Skeletal muscle satellite cell (primary cell): ENCODE results near the gene PHPT1. TPM values are rescaled to one million over a fixed set of nuclear protein-coding genes. Genes with fewer than 3 reads are reported as not detected.

Source experiments
- H3K27me3 ChIP-seq: 2 replicates; pipeline ENCODE4 v1.7.0; 2013; ENCODE audit warnings: low read length; ENCODE audit not compliant: control insufficient read depth, insufficient read depth
- H3K36me3 ChIP-seq: 2 replicates; pipeline ENCODE4 v1.7.0; 2013; ENCODE audit warnings: mild to moderate bottlenecking, control low read depth, low read length; ENCODE audit not compliant: insufficient read depth
- H3K4me1 ChIP-seq: 2 replicates; pipeline ENCODE4 v1.7.0; 2013; ENCODE audit warnings: low read length; ENCODE audit not compliant: control insufficient read depth, insufficient read depth
- H3K4me2 ChIP-seq: 2 replicates; pipeline ENCODE4 v1.7.0; 2013; ENCODE audit warnings: mild to moderate bottlenecking, low read length
- H3K4me3 ChIP-seq: 2 replicates; pipeline ENCODE4 v1.7.0; 2013; ENCODE audit warnings: low read length
- H3K9ac ChIP-seq: 2 replicates; pipeline ENCODE4 v1.7.0; 2013; ENCODE audit warnings: mild to moderate bottlenecking, low read depth, low read length, moderate library complexity
- H3K9me3 ChIP-seq: replicated peaks from 2 replicates; pipeline ENCODE4 v1.7.0; 2013; ENCODE audit warnings: mild to moderate bottlenecking, control low read depth, low read length
- small RNA-seq: library from RNA; depleted of rRNA; stranded (forward); fragments of <200 nt; gene quantifications from one replicate; pipeline ENCODE3, GENCODE V24; 2012

Gene PHPT1

DNA sequence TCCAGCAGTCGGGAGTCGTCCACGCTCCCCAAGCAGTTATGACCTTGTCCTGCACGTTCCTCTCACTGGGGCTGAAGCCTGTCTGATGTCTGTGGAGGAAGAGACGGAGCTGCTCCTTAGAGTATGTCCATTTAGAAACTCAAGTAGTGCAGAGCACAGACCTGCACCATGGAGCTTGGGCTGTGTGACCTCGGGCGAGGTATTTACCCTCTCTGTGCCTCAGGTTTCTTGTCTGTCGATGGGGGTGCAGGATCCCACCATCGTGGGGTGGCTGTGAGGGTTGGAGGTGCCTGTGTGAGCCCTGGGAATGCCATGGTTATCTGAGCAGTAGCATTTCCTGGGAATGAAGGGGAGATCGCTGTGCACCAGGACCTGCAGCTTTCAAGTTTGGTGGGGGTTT is 51.3 kb downstream of the PHPT1 start:
- no peak overlapping the region for H3K4me3 ChIP-seq
- H3K4me1 ChIP-seq: peaks cover 26% of the 10 kb centered on the region
- H3K9ac ChIP-seq: no peak overlapping the region
- no peak overlapping the region for H3K4me2 ChIP-seq
- H3K9me3 ChIP-seq: no peaks in the 10 kb centered on the region
- no peaks in the 10 kb centered on the region for H3K27me3 ChIP-seq
- H3K36me3 ChIP-seq: peaks cover 23% of the 10 kb centered on the region

Small RNAs within 50 kb of the gene (small RNA-seq; reads per million reads assigned to genes)
- gene AL355987.2 (not detected), gene MIR4292 (not detected), gene MIR4479 (not detected)
